NCI-H774 (cell line): Measurements from ENCODE around the gene SOX5.
"Not testable (repeated sequence)": the region's sequence is repeated elsewhere in the genome, so short reads cannot be mapped to it uniquely, and the experiment has no call there.

Experiments
- DNase-seq: peaks from one replicate; lab custom pipeline; 2025; lab: John Stamatoyannopoulos, UW

SOX5 gene

DNA sequence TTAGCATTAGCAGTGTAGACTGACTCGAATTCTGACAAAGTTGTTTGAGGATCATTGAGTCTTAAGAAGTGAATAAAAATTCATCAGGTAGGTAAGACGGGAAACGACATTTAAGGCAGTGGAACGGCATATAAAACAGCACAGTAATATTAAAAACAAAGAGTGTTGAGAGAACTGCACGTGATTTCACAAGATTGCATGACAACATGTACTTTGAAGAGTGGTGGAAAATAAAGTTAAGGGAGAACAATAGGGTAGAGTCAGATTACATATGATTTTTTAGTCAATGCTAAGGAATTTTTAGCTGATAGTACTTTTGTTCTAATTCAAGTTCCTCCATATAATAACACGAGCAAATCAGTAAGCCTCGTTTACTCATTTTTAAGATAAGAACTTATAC, 115.4 kb downstream of the SOX5 start:
- DNase-seq = no peak

DNA sequence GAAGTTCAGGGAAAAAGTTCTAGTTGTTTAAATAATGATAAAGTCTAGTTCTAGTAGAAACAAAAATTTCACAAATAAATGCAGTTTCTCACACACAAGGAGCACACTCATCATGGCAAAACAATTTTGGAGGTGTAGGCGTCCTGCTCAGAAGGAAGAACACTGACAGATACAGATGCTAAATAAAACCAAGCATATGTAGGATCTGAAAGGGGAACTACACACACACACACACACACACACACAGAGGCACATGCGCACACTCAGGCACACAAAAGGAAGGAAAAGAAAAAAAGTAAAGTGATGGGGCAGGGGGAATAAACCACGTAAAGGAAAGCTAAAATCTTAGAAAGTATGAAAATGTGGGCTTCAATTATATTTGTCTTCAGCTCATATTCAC, 117.7 kb downstream of the SOX5 start:
- DNase-seq = no peak

DNA sequence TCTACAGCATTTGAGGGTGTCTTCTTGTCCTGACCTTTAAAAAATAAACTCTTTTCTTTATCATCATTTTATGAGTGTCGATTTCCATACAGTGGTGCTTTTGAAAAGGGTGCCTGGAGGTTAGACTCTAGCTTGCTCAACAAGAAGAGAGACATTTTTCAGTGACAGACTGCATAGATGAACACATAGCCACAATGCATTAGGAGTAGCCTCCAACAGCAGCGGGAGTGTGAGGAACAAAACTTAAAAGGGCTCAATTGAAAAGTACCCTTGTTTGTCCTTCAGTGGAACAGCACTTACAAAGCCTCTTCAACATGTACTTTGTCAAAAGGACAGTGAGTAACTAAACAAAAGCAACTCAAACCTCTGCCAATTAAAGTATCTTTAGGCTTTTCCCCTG, 119.3 kb downstream of the SOX5 start:
- no peak for DNase-seq

DNA sequence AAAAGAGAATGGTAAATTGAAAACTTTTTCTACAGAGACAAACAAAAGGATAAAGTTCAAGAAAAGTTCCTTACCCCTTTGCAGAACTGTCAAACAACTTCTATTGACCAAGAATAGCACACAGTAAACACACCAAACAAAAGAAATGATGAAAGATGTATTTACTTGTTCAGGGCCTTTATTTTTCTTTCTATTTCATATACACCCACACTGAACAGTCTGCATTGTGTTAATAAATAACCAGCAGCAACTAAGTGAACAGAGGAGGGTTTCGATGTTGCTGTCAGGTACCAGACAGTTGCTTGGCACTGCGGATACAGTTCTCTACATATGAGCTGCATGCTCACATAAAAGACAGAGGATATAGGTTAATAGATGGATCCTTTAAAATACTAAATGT, 122.1 kb downstream of the SOX5 start:
- DNase-seq = no peak

DNA sequence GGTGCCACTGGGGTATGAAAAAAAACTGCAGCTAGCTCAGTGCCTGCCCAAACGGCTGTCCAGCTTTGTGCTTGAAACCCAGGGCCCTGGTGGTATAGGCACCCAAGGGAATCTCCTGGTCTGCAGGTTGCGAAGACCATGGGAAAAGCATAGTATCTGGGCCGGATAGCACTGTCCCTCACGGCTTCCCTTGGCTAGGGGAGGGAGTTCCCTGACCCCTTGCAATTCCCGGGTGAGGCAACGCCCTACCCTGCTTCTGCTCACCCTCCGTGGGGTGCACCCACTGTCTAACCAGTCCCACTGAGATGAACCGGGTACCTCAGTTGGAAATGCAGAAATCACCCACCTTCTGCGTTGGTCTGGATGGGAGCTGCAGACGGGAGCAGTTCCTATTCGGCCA, 124.3 kb downstream of the SOX5 start:
- DNase-seq = not testable (repeated sequence)

DNA sequence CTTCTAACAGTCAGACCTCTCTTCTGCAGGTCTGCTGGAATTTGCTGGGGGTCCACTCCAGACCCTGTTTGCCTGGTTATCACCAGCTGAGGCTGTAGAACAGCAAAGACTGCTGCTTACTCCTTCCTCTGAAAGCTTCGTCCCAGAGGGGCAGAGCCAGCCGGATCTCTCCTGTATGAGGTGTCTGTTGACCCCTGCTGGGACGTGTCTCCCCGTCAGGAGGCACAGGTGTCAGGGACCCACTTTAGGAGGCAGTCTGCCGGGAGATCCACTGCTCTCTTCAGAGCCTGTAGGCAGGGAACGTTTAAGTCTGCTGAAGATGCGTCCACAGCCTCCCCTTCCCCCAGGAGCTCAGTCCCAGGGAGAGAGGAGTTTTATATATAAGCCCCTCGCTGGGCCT, 125.1 kb downstream of the SOX5 start:
- DNase-seq = no peak

DNA sequence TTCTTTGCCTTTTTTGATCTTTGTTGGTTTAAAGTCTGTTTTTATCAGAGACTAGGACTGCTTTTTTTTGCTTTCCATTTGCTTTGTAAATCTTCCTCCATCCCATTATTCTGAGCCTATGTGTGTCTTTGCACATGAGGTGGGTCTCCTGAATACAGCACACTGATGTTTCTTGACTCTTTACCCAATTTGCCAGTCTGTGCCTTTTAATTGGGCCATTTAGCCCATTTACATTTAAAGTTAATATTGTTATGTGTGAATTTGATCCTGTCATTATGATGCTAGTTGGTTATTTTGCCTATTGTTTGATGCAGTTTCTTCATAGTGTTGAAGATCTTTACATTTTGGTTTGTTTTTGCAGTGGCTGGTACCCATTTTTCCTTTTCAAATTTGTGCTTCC, 126.6 kb downstream of the SOX5 start:
- not testable (repeated sequence) for DNase-seq

DNA sequence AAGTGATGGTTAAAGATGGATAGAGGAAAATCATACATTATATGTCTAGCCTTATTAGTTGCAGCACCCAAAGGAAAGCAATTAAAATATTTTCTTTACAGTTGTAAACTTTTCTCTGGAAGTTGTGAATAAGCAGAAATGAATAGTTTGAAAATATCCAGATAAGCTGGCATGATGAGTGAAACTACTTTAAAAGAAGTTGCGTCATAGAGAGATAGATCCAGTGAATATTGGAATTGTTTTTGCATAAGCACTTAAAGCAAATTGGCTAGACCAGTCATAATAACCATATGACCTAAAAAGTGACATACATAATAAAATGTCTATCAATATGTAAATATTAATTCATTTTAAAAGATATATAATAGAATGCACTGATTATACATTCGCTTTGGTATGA, 132.1 kb downstream of the SOX5 start:
- DNase-seq = no peak

DNA sequence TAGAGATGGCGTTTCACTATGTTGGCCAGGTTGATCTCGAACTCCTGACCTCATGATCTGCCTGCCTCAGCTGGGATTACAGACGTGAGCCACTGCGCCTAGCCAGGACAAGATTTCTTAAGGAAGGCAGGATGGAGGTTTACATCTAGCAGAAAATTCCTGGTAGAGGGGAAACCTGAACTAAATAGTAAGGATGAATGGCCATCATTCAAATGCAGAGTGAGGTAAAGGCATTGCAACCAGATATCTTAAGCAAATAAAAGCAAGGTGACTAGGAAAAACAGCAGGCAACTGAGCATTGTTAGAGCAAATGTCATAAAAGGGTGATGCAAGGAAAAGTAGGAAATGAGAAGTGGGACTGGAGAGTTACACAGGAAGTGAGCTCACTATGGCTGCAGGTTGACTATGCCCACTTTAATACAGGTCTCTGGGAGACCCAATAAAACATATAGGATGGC, 133.0 kb downstream of the SOX5 start:
- no peak for DNase-seq

DNA sequence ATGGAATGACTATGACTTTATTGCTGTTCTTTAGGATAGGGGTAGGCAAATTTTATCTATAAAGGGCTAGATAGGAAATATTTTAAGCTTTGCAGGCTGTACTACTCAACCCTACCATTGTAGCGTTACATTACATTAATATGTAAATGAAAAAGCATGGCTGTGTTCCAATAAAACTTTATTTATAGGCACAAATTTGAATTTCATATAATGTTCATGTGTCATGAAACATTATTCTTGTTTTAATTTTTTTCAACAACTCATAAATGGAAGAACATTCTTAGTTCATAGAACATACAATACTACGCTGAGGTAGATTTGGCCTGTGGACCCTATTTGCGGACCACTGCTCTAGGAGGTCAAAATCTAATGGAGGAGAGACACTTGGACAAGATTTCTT, 133.7 kb downstream of the SOX5 start:
- DNase-seq = no peak

DNA sequence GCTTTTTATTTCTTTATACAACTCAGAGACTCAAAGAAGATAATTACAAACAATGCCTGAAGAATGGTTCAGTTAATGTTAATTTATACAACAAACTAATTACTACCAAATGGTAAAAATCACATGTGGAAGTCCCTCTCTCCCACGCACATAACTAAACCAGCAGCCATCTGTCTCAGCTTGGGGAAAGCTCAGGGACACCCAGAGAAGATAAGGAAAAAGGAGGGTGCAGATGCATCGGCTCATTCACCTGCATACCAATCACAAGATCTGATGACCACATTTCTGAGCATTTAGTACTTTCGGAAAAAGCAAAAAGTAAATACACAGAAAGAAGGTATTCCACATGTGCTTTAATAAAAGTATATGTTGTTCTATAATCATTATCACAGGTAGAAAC, 136.3 kb downstream of the SOX5 start:
- DNase-seq = no peak

DNA sequence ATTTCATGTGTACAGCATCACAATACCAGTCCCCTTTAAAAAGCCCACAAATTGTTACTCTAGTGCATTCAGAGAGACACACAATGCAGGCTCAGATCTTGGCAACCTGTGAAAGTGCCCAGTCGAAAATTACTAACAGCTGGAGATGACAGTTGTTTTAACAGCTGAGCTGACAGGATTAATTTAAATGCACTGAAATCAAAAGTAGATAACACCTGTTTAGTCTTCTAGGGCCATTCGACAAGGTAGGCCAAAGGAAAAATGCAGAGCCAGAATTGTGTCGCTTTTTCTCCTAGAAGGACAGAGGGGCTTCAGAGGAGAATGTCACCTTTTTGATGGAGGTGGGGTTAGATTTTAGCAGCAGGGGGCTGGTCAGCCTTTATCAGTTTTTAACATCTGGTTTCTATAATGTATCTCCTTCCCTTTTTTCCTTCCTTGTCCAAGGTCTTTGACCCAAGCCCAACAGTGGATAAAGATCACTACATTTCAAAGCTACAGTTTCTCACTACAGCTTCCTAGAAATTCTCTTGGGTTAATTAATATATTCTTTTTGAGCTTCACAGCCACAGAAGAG, 139.1 kb downstream of the SOX5 start:
- DNase-seq = peak; percentile 78

DNA sequence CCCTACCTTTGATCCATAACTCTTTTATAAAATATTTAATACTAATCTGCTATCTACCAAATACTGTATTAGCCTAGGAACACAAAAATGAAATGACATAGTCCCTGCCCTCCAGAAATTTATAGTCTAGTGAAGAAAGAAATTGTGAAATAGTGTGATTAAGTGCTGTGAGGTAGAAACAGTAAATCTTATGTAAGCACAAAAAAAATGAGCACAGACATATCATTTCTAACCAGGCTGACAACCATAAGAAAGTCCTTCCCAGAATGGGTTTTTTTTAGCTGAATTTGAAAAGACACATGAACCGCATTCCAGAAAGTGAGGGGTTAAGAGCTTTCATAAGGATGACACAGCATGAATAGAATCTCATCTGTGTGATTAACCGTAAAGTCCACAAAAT, 145.9 kb downstream of the SOX5 start:
- no peak for DNase-seq

DNA sequence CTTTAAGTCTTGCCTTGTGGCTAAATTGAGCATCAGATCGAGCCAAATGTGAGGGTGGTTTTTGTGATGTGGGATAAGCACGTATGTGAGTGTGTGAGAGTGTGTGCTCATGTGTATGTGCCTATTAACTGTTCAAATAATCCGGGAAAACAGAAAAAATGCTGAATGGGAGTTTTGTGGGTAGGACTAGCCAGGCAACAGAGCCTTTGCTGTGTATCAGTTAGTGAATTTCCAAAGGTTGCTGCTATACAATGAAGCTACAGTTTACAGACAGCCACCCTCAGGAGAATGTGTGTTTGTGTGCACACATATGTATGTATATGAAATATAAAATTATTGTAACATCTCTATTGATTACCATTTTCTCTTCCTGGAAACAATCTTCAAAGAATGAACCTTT, 154.0 kb downstream of the SOX5 start:
- peak; percentile 25 for DNase-seq

DNA sequence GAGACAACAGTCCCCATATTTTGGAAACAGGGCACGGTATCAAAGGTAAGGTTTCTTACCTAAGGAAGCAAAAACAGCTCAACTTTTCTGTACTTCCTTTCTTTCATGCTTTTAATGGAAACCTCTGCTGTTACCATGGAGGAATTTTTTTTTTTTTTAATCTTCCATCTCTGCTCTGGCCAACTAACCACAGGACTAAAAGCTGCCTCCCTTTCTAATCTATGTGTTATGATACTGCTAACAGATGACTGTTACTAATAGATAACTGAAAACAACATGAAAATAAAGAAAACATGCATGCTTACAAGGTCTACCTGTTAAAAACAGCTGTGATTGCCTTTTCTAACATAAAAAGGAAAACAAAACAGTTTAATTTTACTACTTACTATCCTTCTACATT, 168.4 kb downstream of the SOX5 start:
- no peak for DNase-seq

DNA sequence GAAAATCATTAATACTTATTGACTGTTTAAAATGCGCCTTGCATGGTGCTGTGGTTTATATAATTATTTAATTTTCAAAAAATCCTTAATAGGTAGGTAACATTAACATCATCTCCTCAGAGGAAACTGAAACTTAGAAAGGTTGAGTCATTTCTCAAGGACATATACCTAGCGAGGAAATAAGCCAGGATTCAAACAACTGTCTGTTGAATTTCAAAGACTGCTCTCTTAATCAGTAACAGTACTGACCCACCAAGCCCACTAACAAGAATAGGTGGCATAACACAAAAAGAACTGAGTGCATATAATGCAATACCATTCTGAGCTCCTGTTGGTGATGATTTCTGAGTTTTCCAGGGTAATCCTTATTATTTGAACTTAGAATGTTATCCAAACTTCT, 174.3 kb downstream of the SOX5 start:
- no peak for DNase-seq

DNA sequence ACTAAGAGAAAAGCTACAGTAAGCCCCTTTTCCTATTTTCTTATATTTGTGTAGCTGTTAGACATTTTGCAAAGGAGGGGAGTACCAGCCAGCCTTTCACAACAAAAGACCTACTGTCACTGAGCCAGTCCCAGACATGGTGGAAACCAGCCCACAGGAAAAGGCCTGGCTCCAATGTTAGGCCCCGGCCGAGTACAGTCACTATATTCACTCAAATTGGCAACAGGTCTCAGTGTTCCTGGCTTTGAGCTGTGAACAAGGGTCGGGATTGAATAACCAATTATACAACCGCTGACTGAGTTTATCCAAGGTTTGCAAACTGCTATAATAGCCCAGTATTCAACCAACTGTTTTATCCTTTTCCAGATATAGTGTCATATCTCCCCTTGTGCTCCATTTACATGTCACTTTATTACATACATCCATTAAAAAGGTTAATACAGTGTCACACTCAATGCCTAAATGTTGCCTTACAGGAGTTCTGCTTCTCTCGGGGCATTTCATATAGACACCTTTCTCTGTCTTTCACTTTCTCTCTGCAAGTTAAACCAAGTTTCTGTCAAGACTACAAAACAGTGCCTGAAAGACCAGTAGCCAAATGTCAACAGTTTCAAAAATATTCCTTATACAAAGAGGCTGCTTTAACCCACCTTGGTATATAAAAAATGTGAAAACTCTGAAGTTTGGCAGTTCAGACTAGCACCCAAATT, 178.1 kb downstream of the SOX5 start:
- no peak for DNase-seq

DNA sequence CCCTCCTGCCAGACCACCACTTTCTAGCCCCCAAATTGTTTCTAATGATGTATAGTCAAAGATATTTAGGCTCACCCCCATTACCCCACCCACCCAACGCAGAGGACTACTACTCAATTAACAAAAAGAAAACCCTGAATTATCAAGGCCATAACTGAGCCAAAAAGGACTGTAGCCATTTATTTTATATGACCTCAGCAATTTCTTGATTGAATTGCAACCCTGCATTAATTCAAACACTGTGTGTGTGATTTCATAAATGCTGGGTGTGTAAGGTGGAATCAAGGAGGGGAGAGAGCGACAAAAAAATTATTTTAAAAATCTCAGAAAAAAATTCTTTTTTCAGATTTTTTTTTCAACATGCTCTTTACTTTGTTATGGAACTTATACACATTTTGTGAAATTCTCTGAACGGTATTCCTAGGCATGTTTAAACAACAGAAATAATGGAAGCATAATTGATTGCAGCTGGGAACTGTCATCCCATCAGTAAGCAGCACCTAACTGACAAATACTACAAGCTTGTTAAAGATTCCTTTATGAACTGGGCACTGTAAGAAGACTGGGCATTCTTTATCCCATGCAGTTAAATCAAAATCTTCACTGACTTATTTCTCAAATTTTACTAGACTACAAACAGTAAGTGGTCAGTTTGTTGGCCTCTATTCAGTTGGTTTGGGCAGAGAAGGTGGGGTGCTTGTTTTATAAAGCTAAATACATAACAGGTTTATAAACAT, 179.1 kb downstream of the SOX5 start:
- DNase-seq = no peak

DNA sequence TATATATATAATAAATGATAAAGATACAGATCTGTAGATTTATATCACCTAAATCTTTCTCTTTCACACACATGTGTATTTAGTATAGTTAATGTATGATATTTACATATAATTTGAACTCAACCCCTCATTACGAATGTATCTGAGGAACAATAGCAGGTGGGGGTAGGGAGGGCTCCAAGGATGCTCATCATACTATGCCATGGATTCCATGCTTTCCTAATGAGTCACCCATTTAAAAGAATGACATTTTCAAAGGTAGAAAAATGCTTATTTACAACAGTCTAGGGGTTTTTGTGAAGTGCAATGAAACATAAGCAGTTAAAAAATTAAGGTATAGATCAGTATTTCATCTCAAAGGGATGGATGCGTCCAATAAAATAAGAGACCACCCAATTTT, 181.6 kb downstream of the SOX5 start:
- no peak for DNase-seq

DNA sequence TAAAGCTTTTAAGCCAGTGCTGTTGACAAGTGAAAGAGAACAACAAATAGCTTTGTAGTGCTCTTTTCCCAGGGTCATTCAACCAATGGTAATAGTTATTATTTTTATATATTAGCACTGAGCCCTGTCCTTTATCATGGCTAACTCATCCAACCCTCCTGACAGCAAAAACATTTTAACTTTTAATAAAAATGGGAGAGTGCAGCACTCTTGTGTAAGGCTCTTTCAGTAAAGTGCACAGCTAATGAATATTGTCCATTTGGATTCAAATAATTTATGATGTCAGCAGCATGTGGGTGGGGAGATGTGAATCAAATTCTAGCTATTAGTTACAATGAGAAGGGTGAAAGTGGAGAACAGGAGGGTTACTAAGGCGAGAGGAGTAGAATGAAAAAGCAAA, 185.7 kb downstream of the SOX5 start:
- no peak for DNase-seq

DNA sequence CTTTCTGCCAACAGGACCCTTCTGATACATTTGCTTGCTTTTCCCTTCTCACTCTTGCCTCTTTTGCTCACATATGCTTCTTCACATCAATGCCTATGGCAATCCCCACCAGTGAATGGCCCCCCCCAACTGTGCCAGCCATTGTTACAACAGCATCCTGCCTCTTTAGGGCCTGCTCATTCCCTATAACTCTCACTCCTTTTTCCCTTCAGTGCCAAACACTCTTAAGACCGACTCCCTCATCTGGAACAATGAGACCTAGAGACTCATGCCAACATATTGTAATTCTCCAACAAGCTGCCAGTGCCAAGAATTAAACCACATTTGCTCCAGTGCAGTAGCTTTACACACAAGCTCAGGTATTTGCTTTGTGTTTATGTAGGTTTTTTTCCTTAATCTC, 189.0 kb downstream of the SOX5 start:
- peak; percentile 56 for DNase-seq

DNA sequence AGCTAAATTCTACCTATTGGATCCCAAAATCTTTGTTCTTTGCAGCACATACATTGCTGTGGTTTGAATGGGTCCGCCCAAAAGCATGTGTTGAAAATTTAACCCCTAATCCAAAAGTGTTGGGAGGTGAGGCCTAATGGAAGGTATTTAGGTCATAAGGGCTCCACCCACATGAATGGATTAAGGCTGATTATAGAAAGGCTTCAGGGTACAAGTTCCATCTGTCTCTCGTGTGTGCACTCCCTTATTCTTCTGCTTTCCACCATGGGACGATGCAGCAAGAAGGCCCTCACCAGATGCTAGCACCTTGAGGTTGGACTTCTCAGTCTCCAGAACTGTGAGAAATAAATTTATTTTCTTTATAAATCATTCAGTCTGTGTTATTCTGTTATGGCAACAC, 190.9 kb downstream of the SOX5 start:
- DNase-seq = no peak

DNA sequence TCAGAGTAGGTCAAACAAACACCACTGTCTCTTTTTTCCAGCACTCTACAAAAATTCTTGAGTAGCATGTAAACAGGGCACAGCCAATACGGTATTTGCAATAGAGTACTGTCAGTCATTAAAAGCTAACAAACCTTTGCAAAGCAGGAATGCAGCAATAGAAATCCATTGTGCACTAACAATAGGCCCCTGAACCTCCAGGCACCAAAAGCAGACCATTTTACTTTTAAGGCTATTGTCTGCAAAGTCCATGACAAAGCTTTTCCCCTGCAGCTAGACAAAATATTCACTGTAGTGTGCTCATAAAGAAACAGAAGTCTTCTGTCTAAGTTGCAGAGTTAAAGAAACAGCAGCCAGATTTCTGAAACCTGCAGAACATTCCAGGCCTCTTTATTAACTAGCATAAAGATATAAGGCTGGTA, 191.9 kb downstream of the SOX5 start:
- DNase-seq = peak; percentile 71
